Calu3 (cell line): Measurements from ENCODE around the gene ANGPTL8. TPM values are rescaled to one million over a fixed set of nuclear protein-coding genes. Genes with fewer than 3 reads are reported as not detected.

Source experiments
- BruUV-seq: library from RNA; stranded (reverse); fragments of 400-500 nt; replicated peaks from 2 replicates; lab custom pipeline; 2021; lab: Mats Ljungman, UMichigan
- CTCF ChIA-PET: fragments of 300-600 bp; sonication (Branson Sonifier 250); formaldehyde crosslinking; loops from one replicate; lab custom pipeline; 2022; ENCODE audit warnings: antibody characterized with exemption; lab: Charles Lee
- DNase-seq: peaks from one replicate; pipeline ENCODE4 v3.0.0; 2022
- H3K27ac Mint-ChIP-seq: one replicate; pipeline ENCODE4 v1.8.0; 2022; ENCODE audit warnings: mixed read lengths; ENCODE audit not compliant: unreplicated experiment
- H3K27me3 Mint-ChIP-seq: one replicate; pipeline ENCODE4 v1.8.0; 2022; ENCODE audit warnings: mixed read lengths; ENCODE audit not compliant: unreplicated experiment
- H3K36me3 Mint-ChIP-seq: one replicate; pipeline ENCODE4 v1.8.0; 2022; ENCODE audit warnings: mild to moderate bottlenecking, moderate library complexity, mixed read lengths; ENCODE audit not compliant: insufficient read depth, unreplicated experiment
- H3K4me1 Mint-ChIP-seq: one replicate; pipeline ENCODE4 v1.8.0; 2022; ENCODE audit warnings: mild to moderate bottlenecking, low read depth, mixed read lengths; ENCODE audit not compliant: unreplicated experiment
- H3K4me3 Mint-ChIP-seq: one replicate; pipeline ENCODE4 v1.8.0; 2022; ENCODE audit warnings: mild to moderate bottlenecking, low read depth, moderate library complexity, mixed read lengths; ENCODE audit not compliant: unreplicated experiment
- H3K9me3 Mint-ChIP-seq: one replicate; pipeline ENCODE4 v1.8.0; 2022; ENCODE audit warnings: low read depth, mixed read lengths; ENCODE audit not compliant: unreplicated experiment
- CTCF ChIP-seq: fragments of 200-600 bp; IDR thresholded peaks from one replicate; pipeline ENCODE4 v1.8.0; 2022; ENCODE audit warnings: antibody characterized with exemption; ENCODE audit not compliant: unreplicated experiment
- intact Hi-C: fragments of 100-400 bp; cut with micrococcal nuclease; formaldehyde crosslinking; loops from one replicate; pipeline ENCODE4 v1.10.0; 2022; ENCODE audit not compliant: unreplicated experiment
- total RNA-seq: library from RNA; stranded (reverse); gene quantifications from 2 replicates; pipeline ENCODE4 v1.2.3, GENCODE V29; 2022

ANGPTL8 gene
- total RNA-seq, 1 experiment from 2014 or later, result not detected

- CTCF ChIA-PET, result interaction anchor here (0.6 to 0.7 kb wide), 2 partner anchors 97 to 200 kb away, joined by 3 read pairs; no protein-coding TSS in a partner anchor
- no peaks in the 10 kb centered on the region for H3K36me3 Mint-ChIP-seq
- BruUV-seq, result no TSS peak
Measured at GRCh38 chr19:11286312-11286974, 47.0 kb downstream of the ANGPTL8 start.

GRCh38 chr19:11288349-11288748 lies 48.9 kb downstream of the ANGPTL8 start:
- DNase-seq, result no peak
- H3K4me3 Mint-ChIP-seq, result no peak overlapping the region
- no peaks in the 10 kb centered on the region for H3K4me1 Mint-ChIP-seq
- intact Hi-C loops, result no loop called here
- H3K36me3 Mint-ChIP-seq, result no peaks in the 10 kb centered on the region
- CTCF ChIA-PET, result interaction anchor here (1.2 kb wide), 1 partner anchor 194 kb away, joined by 7 read pairs; no protein-coding TSS in a partner anchor
- H3K27me3 Mint-ChIP-seq, result no peaks in the 10 kb centered on the region
- no TSS peak for BruUV-seq
- TF ChIP-seq CTCF, result peak; percentile 27
- H3K9me3 Mint-ChIP-seq, result no peaks in the 10 kb centered on the region
- no peak overlapping the region for H3K27ac Mint-ChIP-seq

More at GRCh38 chr19:11286312-11286974, 47.0 kb downstream of the ANGPTL8 start:
- intact Hi-C loops, result no loop called here
- no peak for DNase-seq
- no peaks in the 10 kb centered on the region for H3K4me1 Mint-ChIP-seq
- no peaks in the 10 kb centered on the region for H3K27me3 Mint-ChIP-seq
- TF ChIP-seq CTCF, result no peak
- H3K9me3 Mint-ChIP-seq, result no peaks in the 10 kb centered on the region
- no peak overlapping the region for H3K4me3 Mint-ChIP-seq
- H3K27ac Mint-ChIP-seq, result no peak overlapping the region

GRCh38 chr19:11290256-11290655 lies 50.8 kb downstream of the ANGPTL8 start:
- no peak for DNase-seq
- Mint-ChIP-seq H3K9me3 (no peaks in the 10 kb centered on the region), H3K27me3 (no peaks in the 10 kb centered on the region), H3K36me3 (no peaks in the 10 kb centered on the region), H3K4me3 (no peak overlapping the region), H3K27ac (no peak overlapping the region), H3K4me1 (peaks cover 9% of the 10 kb centered on the region)
- intact Hi-C loops, result loop anchor here (5.0 to 10.0 kb wide), 2 partner anchors 92 to 155 kb away; partner anchors contain the start of gene EPOR
- CTCF ChIA-PET, result interaction anchor here (0.6 kb wide), 1 partner anchor 140 kb away, joined by 3 read pairs; no protein-coding TSS in a partner anchor
- no peak for TF ChIP-seq CTCF
- BruUV-seq, result no TSS peak

- no peak overlapping the region for H3K27ac Mint-ChIP-seq
- no peaks in the 10 kb centered on the region for H3K27me3 Mint-ChIP-seq
- CTCF ChIA-PET, result no interaction called here
- peaks cover 20% of the 10 kb centered on the region for H3K4me1 Mint-ChIP-seq
- H3K36me3 Mint-ChIP-seq, result peaks cover 4% of the 10 kb centered on the region
- intact Hi-C loops, result loop anchor here (5.0 to 10.0 kb wide), 2 partner anchors 91 to 153 kb away; partner anchors contain the start of gene EPOR
- no peak for DNase-seq
- no peaks in the 10 kb centered on the region for H3K9me3 Mint-ChIP-seq
- no TSS peak for BruUV-seq
- TF ChIP-seq CTCF, result no peak
- no peak overlapping the region for H3K4me3 Mint-ChIP-seq
Measured at GRCh38 chr19:11291415-11291814, 52.0 kb downstream of the ANGPTL8 start.

Other genes starting within 250 kb of the ANGPTL8 start
- gene LDLR, start 150.2 kb upstream of the ANGPTL8 start, total RNA-seq, result 289 and 294 TPM in 2 replicates
- 31.8 and 36.4 TPM in 2 replicates for gene SPC24, start 83.8 kb upstream of the ANGPTL8 start, total RNA-seq
- gene KANK2, start 42.1 kb upstream of the ANGPTL8 start, total RNA-seq, result 27.8 and 31.2 TPM in 2 replicates
- gene DOCK6, start 22.9 kb downstream of the ANGPTL8 start, total RNA-seq, result 54.8 and 63.6 TPM in 2 replicates
- gene TSPAN16, start 56.5 kb downstream of the ANGPTL8 start, total RNA-seq, result not detected in 2 replicates
- gene RAB3D, start 100.0 kb downstream of the ANGPTL8 start, total RNA-seq, result 7.1 and 10.0 TPM in 2 replicates
- 82.0 and 94.4 TPM in 2 replicates for gene TMEM205, start 106.6 kb downstream of the ANGPTL8 start, total RNA-seq
- gene CCDC159, start 106.9 kb downstream of the ANGPTL8 start, total RNA-seq, result 11.8 and 13.2 TPM in 2 replicates
- gene PLPPR2, start 115.8 kb downstream of the ANGPTL8 start, total RNA-seq, result 7.8 and 8.2 TPM in 2 replicates
- 1.7 and 2.0 TPM in 2 replicates for gene SWSAP1, start 135.0 kb downstream of the ANGPTL8 start, total RNA-seq
- gene EPOR, start 144.7 kb downstream of the ANGPTL8 start, total RNA-seq, result 5.9 and 6.1 TPM in 2 replicates
- 83.1 and 84.1 TPM in 2 replicates for gene RGL3, start 179.7 kb downstream of the ANGPTL8 start, total RNA-seq
- gene ODAD3, start 195.5 kb downstream of the ANGPTL8 start, total RNA-seq, result not detected in 2 replicates
- 298 and 318 TPM in 2 replicates for gene PRKCSH, start 196.0 kb downstream of the ANGPTL8 start, total RNA-seq
- gene ELAVL3, start 241.4 kb downstream of the ANGPTL8 start, total RNA-seq, result not detected in 2 replicates